GM12878 (cell line): ENCODE results near the gene KRTAP5-4. TPM values are rescaled to one million over a fixed set of nuclear protein-coding genes. Genes with fewer than 3 reads are reported as not detected.
A peak's percentile ranks its signal among the peaks of the same experiment; 100 is the strongest.

Source experiments
- ATAC-seq: fragments of 200-7000 bp; cut with Tn5 transposase; 3 replicates; pipeline ENCODE4 v1.9.1; 2020; ENCODE audit warnings: mild to moderate bottlenecking, moderate library complexity
- BruUV-seq: library from RNA; stranded (reverse); fragments of 400-500 nt; replicated peaks from 2 replicates; lab custom pipeline; 2021; lab: Mats Ljungman, UMichigan
- CTCF ChIA-PET: fragments of 300-600 bp; sonication (Branson Sonifier 250); formaldehyde crosslinking; extraction: SDS; loops from one replicate; lab custom pipeline; 2021; ENCODE audit warnings: inconsistent platforms; lab: Yijun Ruan, JAX
- POLR2A ChIA-PET: fragments of 350-600 bp; formaldehyde crosslinking; extraction: SDS; loops from one replicate; lab custom pipeline; 2021; ENCODE audit warnings: inconsistent platforms; lab: Charles Lee
- RAD21 ChIA-PET: fragments of 300-600 bp; sonication (Branson Sonifier 250); formaldehyde crosslinking; loops from one replicate; lab custom pipeline; 2023; ENCODE audit warnings: antibody characterized with exemption; ENCODE audit not compliant: unreplicated experiment; lab: Charles Lee
- SMC1A ChIA-PET: fragments of 300-600 bp; sonication (Branson Sonifier 250); formaldehyde crosslinking; loops from one replicate; lab custom pipeline; 2023; ENCODE audit not compliant: unreplicated experiment, uncharacterized antibody; lab: Charles Lee
- DNase-seq: peaks from one replicate; pipeline ENCODE4 v3.0.0-alpha.2; 2011; ENCODE audit warnings: low read depth, low spot score
- FAIRE-seq: peaks from 3 replicates; lab custom pipeline; 2011; peaks lifted over from hg19 to GRCh38; lab: Jason Lieb, UNC
- H2AFZ ChIP-seq: 2 replicates; pipeline ENCODE4 v1.6.0; 2011; ENCODE audit warnings: low read depth, low read length, control low read depth; ENCODE audit not compliant: control insufficient read depth
- H3K27ac ChIP-seq: 2 replicates; pipeline ENCODE4 v1.5.1; 2011; ENCODE audit warnings: control low read depth; ENCODE audit not compliant: control insufficient read depth, insufficient read depth
- H3K27me3 ChIP-seq, 2 experiments: replicated peaks in 1 of 2; 2 replicates each; pipeline versions ENCODE4 v1.6.0 to v1.6.1; 2011; ENCODE audit warnings: low read length in 1 of 2; ENCODE audit not compliant: control insufficient read depth in 2 of 2, insufficient read depth in 2 of 2
- H3K36me3 ChIP-seq, 2 experiments: 2 replicates each; pipeline ENCODE4 v1.5.1; 2011; ENCODE audit warnings: low read length in 1 of 2; ENCODE audit not compliant: control insufficient read depth in 2 of 2, insufficient read depth in 2 of 2
- H3K4me1 ChIP-seq: 2 replicates; pipeline ENCODE4 v1.6.1; 2011; ENCODE audit warnings: mild to moderate bottlenecking, low read length, moderate library complexity, mixed read lengths; ENCODE audit not compliant: control insufficient read depth, insufficient read depth
- H3K4me2 ChIP-seq: 2 replicates; pipeline ENCODE4 v1.6.0; 2011; ENCODE audit warnings: control low read depth; ENCODE audit not compliant: control insufficient read depth, insufficient read depth
- H3K4me3 ChIP-seq: fragments of 200-600 bp; sonication (generic); 2 replicates; pipeline ENCODE4 v1.5.1; 2016
- H3K79me2 ChIP-seq: 2 replicates; pipeline ENCODE4 v1.6.0; 2011; ENCODE audit warnings: low read length; ENCODE audit not compliant: control insufficient read depth, insufficient read depth
- H3K9ac ChIP-seq: 2 replicates; pipeline ENCODE4 v1.8.0; 2011; ENCODE audit warnings: low read length, control low read depth, mixed read lengths; ENCODE audit not compliant: control insufficient read depth, insufficient read depth
- H3K9me3 ChIP-seq: replicated peaks from 3 replicates; pipeline ENCODE4 v1.5.1; 2011; ENCODE audit warnings: mild to moderate bottlenecking, low read length; ENCODE audit not compliant: control insufficient read depth, insufficient read depth
- H4K20me1 ChIP-seq: 2 replicates; pipeline ENCODE4 v1.6.0; 2011; ENCODE audit not compliant: control insufficient read depth, insufficient read depth
- CEBPZ ChIP-seq: fragments of 150-350 bp; IDR thresholded peaks from 2 replicates; pipeline ENCODE4 v1.6.1; 2016; ENCODE audit warnings: low read depth, low read length
- E2F4 ChIP-seq: IDR thresholded peaks from 2 replicates; pipeline ENCODE4 v1.6.1; 2012; ENCODE audit warnings: low read depth, low read length, improper control_type of control experiment
- E2F8 ChIP-seq: fragments of 450-650 bp; IDR thresholded peaks from 2 replicates; pipeline ENCODE4 v1.6.1; 2018; ENCODE audit warnings: mild to moderate bottlenecking, low read depth, moderate library complexity; ENCODE audit not compliant: partially characterized antibody
- GABPA ChIP-seq: IDR thresholded peaks from 2 replicates; pipeline ENCODE4 v1.6.1; 2014; ENCODE audit warnings: antibody characterized with exemption, low read depth, mild to moderate bottlenecking, inconsistent platforms
- MTA3 ChIP-seq: IDR thresholded peaks from 2 replicates; pipeline ENCODE4 v1.6.1; 2012; ENCODE audit warnings: low read length, inconsistent platforms, borderline replicate concordance
- POLR2AphosphoS5 ChIP-seq: IDR thresholded peaks from 2 replicates; pipeline ENCODE4 v1.6.1; 2011; ENCODE audit warnings: mild to moderate bottlenecking, low read length, inconsistent platforms
- SP1 ChIP-seq: IDR thresholded peaks from one replicate; pipeline ENCODE4 v1.6.1; 2011; ENCODE audit warnings: low read depth, low read length
- STAT1 ChIP-seq: fragments of 450-650 bp; conservative IDR thresholded peaks from 2 replicates; pipeline ENCODE4 v1.6.1; 2014; ENCODE audit warnings: antibody characterized with exemption, mild to moderate bottlenecking
- TCF12 ChIP-seq: IDR thresholded peaks from 2 replicates; pipeline ENCODE4 v1.6.1; 2011; ENCODE audit warnings: low read depth, mild to moderate bottlenecking, low read length
- TCF7 ChIP-seq: IDR thresholded peaks from 2 replicates; pipeline ENCODE4 v1.6.1; 2014; ENCODE audit warnings: antibody characterized with exemption, borderline replicate concordance
- ZNF274 ChIP-seq: IDR thresholded peaks from one replicate; pipeline ENCODE4 v1.8.0; 2011; ENCODE audit not compliant: insufficient read length, insufficient read depth
- ZNF622 ChIP-seq: fragments of 450-650 bp; IDR thresholded peaks from 2 replicates; pipeline ENCODE4 v1.6.1; 2017; ENCODE audit warnings: mild to moderate bottlenecking, inconsistent platforms
- WGBS: methylation state at CpG from one replicate; pipeline ENCODE4 v1.1.6; 2016; ENCODE audit warnings: low lambda C conversion rate; ENCODE audit not compliant: insufficient replicate concordance, insufficient coverage; ENCODE audit errors: missing lambda C conversion rate; 5-methylcytosine and 5-hydroxymethylcytosine counted together
- in situ Hi-C: fragments of 300-500 bp; cut with MboI; formaldehyde crosslinking; loops from 9 replicates; pipeline ENCODE4 v1.14.3; 2018; ENCODE audit warnings: mixed read lengths
- intact Hi-C: fragments of 100-400 bp; cut with micrococcal nuclease; formaldehyde crosslinking; loops from one replicate; pipeline ENCODE4 v1.14.2; 2022; ENCODE audit not compliant: unreplicated experiment
- polyA plus RNA-seq, 11 experiments: library from polyadenylated mRNA; depleted of rRNA in 4 of 11; unstranded in 6 of 11; stranded (reverse) in 5 of 11; fragments of >200 nt; fragmentation: Nextera tagmentation in 4 of 11; fragmentation: Illumina TruSeq in 1 of 11; extraction: Ambion mirVana in 4 of 11; extraction: Trizol in 1 of 11; gene quantifications; 1 replicate in 1 of 11; 2 replicates in 10 of 11; pipeline versions ENCODE4 v1.2.1 to v1.2.3, GENCODE V29; 2011 to 2016; ENCODE audit warnings: inconsistent platforms in 2 of 11, missing spikeins in 2 of 11, low read depth in 1 of 11
- total RNA-seq, 4 experiments: library from RNA; depleted of rRNA in 3 of 4; stranded (reverse); fragments of >200 nt in 3 of 4; fragmentation: Illumina TruSeq in 1 of 4; extraction: Trizol in 1 of 4; gene quantifications; 2 replicates each; pipeline versions ENCODE4 v1.2.1 to v1.2.3, GENCODE V29; 2013 to 2021

The KRTAP5-4 gene
- total and polyA plus RNA-seq, 10 of the 15 experiments (the other 5 are each of a cell fraction or from before 2014, with no cell fraction given) = not detected

GRCh38 chr11:1574933-1575242, 47.0 kb downstream of the KRTAP5-4 start (continued):
- TF ChIP-seq CEBPZ = no peak
- TF ChIP-seq E2F8 = no peak
- no peak for TF ChIP-seq SP1

GRCh38 chr11:1574238-1574932, 47.6 kb downstream of the KRTAP5-4 start:
- DNase-seq (no peak), ATAC-seq (peak; percentile 82), FAIRE-seq (no peak)
- peaks cover 0 to 10% of the 10 kb centered on the region in 2 experiments; a peak in 3 of 4 replicates for H3K27me3 ChIP-seq
- no peaks in the 10 kb centered on the region for H3K79me2 ChIP-seq
- H4K20me1 ChIP-seq = no peaks in the 10 kb centered on the region
- no peak overlapping the region for H3K4me3 ChIP-seq
- no peaks in the 10 kb centered on the region for H3K36me3 ChIP-seq
- 1% methylated on average over 59 of the region's 64 CpGs for WGBS
- H3K9ac ChIP-seq = no peak overlapping the region
- SMC1A ChIA-PET = interaction anchor here (0.5 to 2.0 kb wide), 14 partner anchors 26 to 458 kb away, joined by 3 to 8 read pairs (median 3); no protein-coding TSS in a partner anchor
- no TSS peak for BruUV-seq
- H3K9me3 ChIP-seq = peaks cover 4% of the 10 kb centered on the region; the same call in 1 of the 3 replicates
- peak overlapping the region; percentile 42; the same call in 1 of the 2 replicates for H3K4me2 ChIP-seq
- no peak overlapping the region for H3K27ac ChIP-seq
- CTCF ChIA-PET = interaction anchor here (0.6 to 2.4 kb wide), 36 partner anchors 8 to 458 kb away, joined by 3 to 20 read pairs (median 4); partner anchors contain the start of gene KRTAP5-5
- intact Hi-C loops = loop anchor here (2.0 to 10.0 kb wide), 4 partner anchors 122 to 460 kb away; partner anchors contain the start of gene TOLLIP
- H2AFZ ChIP-seq = no peak overlapping the region
- H3K4me1 ChIP-seq = no peaks in the 10 kb centered on the region
- RAD21 ChIA-PET = interaction anchor here (0.6 to 2.5 kb wide), 18 partner anchors 9 to 461 kb away, joined by 3 to 23 read pairs (median 4); no protein-coding TSS in a partner anchor
- in situ Hi-C loops = no loop called here
- POLR2A ChIA-PET = no interaction called here
- TF ChIP-seq TCF12 (0 out of 2 replicates have a peak, but pooled peaks have one; percentile 9), E2F8 (no peak), TCF7 (no peak), E2F4 (no peak), ZNF274 (no peak), STAT1 (no peak), MTA3 (no peak), POLR2AphosphoS5 (no peak), GABPA (no peak), ZNF622 (no peak)
